DND-41 (cell line): Measurements from ENCODE around the gene PODXL.

Experiments used
- ATAC-seq: fragments of 200-7000 bp; cut with Tn5 transposase; 3 replicates; pipeline ENCODE4 v1.9.1; 2021; ENCODE audit warnings: low read depth; ENCODE audit not compliant: insufficient read depth
- DNase-seq: peaks from one replicate; pipeline ENCODE4 v3.0.0-alpha.2; 2020
- H2AFZ ChIP-seq: 2 replicates; pipeline ENCODE4 v1.6.0; 2012; ENCODE audit warnings: low read depth, low read length
- H3K27ac ChIP-seq: 2 replicates; pipeline ENCODE4 v1.5.1; 2012; ENCODE audit warnings: low read length, inconsistent platforms
- H3K27me3 ChIP-seq: fragments of 200-600 bp; sonication (generic); 2 replicates; pipeline ENCODE4 v1.6.0; 2012; ENCODE audit warnings: low read length, mild to moderate bottlenecking, inconsistent platforms; ENCODE audit not compliant: insufficient read depth, poor library complexity
- H3K36me3 ChIP-seq: 2 replicates; pipeline ENCODE4 v1.5.1; 2012; ENCODE audit warnings: low read length, inconsistent platforms; ENCODE audit not compliant: insufficient read depth
- H3K4me1 ChIP-seq: 2 replicates; pipeline ENCODE4 v1.5.1; 2012; ENCODE audit warnings: mild to moderate bottlenecking, low read length; ENCODE audit not compliant: insufficient read depth
- H3K4me2 ChIP-seq: 2 replicates; pipeline ENCODE4 v1.6.0; 2012; ENCODE audit warnings: mild to moderate bottlenecking, moderate library complexity, low read length, inconsistent platforms; ENCODE audit not compliant: insufficient read depth
- H3K4me3 ChIP-seq, 2 experiments: fragments of 200-600 bp in 1 of 2; shearing (Covaris generic) in 1 of 2; 2 replicates each; pipeline ENCODE4 v1.5.1; 2012 to 2016; ENCODE audit warnings: inconsistent platforms in 2 of 2, low read length in 2 of 2, mild to moderate bottlenecking in 2 of 2, low read depth in 1 of 2, moderate library complexity in 1 of 2
- H3K79me2 ChIP-seq: 2 replicates; pipeline ENCODE4 v1.6.0; 2012; ENCODE audit warnings: low read length, inconsistent platforms; ENCODE audit not compliant: insufficient read depth
- H3K9ac ChIP-seq: 2 replicates; pipeline ENCODE4 v1.6.0; 2012; ENCODE audit warnings: low read depth, mild to moderate bottlenecking, inconsistent platforms, low read length, moderate library complexity
- H3K9me3 ChIP-seq: 2 replicates; pipeline ENCODE4 v1.5.1; 2012; ENCODE audit warnings: low read length, moderate library complexity, mild to moderate bottlenecking, inconsistent platforms; ENCODE audit not compliant: insufficient read depth, severe bottlenecking
- H4K20me1 ChIP-seq: 2 replicates; pipeline ENCODE4 v1.6.0; 2012; ENCODE audit warnings: low read length; ENCODE audit not compliant: insufficient read depth
- EZH2 ChIP-seq: IDR thresholded peaks from 3 replicates; pipeline ENCODE4 v1.6.1; 2012; ENCODE audit warnings: borderline replicate concordance, low read depth, mild to moderate bottlenecking, moderate library complexity, low read length, inconsistent platforms; ENCODE audit not compliant: severe bottlenecking
- TF ChIP-seq, protein P1 (sequence below): IDR thresholded peaks from 2 replicates; pipeline ENCODE4 v1.5.1; 2012; ENCODE audit warnings: borderline replicate concordance, low read length, moderate library complexity, mild to moderate bottlenecking; ENCODE audit not compliant: poor library complexity, severe bottlenecking; ENCODE audit errors: extremely low read depth

The PODXL gene

DNA sequence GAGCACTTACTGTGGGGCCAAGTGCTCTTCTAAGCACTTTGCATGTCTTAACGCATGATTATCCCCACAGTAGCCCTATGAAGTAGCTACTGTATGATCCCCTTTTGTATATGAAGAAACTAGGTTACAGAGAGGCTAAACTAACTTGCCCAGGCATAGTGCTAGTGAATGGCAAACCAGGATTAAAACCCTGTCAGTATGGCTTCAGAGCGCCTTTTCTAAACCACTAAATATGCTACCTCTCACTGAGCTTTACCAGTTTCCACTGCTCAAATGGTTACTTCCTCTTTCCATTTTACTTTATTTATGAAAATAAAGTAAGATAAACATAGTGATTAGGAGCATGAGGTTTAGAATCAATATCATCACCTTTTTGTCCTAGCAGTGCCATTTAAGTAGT, 73.6 kb downstream of the PODXL start:
- H3K27me3 ChIP-seq: no peaks in the 10 kb centered on the region
- DNase-seq (no peak), ATAC-seq (no peak)
- no peaks in the 10 kb centered on the region for H4K20me1 ChIP-seq
- no peak overlapping the region for H3K4me3 ChIP-seq
- no peak overlapping the region for H3K27ac ChIP-seq
- H3K79me2 ChIP-seq: no peaks in the 10 kb centered on the region
- no peak overlapping the region for H3K9ac ChIP-seq
- H2AFZ ChIP-seq: no peak overlapping the region
- H3K4me1 ChIP-seq: no peaks in the 10 kb centered on the region
- no peak overlapping the region for H3K4me2 ChIP-seq
- peaks cover 26% of the 10 kb centered on the region; the same call in 1 of the 2 replicates for H3K36me3 ChIP-seq
- TF ChIP-seq, protein P1, sequence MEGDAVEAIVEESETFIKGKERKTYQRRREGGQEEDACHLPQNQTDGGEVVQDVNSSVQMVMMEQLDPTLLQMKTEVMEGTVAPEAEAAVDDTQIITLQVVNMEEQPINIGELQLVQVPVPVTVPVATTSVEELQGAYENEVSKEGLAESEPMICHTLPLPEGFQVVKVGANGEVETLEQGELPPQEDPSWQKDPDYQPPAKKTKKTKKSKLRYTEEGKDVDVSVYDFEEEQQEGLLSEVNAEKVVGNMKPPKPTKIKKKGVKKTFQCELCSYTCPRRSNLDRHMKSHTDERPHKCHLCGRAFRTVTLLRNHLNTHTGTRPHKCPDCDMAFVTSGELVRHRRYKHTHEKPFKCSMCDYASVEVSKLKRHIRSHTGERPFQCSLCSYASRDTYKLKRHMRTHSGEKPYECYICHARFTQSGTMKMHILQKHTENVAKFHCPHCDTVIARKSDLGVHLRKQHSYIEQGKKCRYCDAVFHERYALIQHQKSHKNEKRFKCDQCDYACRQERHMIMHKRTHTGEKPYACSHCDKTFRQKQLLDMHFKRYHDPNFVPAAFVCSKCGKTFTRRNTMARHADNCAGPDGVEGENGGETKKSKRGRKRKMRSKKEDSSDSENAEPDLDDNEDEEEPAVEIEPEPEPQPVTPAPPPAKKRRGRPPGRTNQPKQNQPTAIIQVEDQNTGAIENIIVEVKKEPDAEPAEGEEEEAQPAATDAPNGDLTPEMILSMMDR: no peak
- TF ChIP-seq EZH2: no peak
- H3K9me3 ChIP-seq: no peaks in the 10 kb centered on the region

DNA sequence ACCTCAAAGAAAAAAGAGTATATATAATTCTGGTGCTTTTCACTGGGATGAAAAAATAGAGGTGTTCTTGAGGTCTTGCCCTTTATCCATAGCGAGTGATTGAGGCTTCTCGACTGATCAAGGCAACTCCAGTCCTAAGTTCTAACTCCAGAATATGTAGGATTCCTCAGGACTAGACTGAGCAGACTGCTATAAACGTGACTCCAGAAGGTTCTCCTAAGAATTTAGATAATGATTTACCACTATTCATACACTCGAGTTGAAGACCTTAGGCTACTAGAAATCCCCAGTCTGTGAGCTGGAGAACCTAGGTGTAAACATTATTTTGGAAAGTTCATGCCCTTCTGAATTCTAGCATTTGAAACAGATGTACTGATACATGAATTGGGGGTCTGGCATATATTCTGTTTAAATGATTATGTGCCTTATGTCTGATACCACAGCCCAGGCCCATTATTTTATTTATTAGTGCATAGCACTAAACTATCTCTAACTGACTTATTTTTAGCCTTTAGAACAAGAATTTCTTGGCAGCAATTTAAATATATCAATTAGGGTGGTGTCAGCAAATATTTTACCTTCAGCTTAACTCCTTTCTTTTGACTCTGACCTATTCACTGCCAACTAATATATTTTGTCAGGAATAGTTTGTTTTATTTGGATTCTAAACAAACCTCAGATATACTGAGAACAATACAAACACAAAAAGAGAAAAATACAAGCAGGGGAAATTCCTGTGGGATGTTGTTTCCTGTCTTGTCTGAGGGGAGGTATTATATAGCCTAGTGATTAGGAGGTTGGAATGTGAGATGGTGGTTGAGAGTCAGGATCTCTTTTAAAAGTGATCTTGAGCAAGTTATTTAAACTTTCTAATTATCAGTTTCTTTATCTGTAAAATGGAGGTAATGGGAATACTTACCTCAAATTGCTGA, 75.8 kb downstream of the PODXL start:
- Histone ChIP-seq H3K27ac (no peak overlapping the region), H3K36me3 (peaks cover 20% of the 10 kb centered on the region; the same call in 1 of the 2 replicates), H3K27me3 (no peaks in the 10 kb centered on the region), H3K9me3 (no peaks in the 10 kb centered on the region), H4K20me1 (no peaks in the 10 kb centered on the region), H3K9ac (no peak overlapping the region), H3K4me1 (no peaks in the 10 kb centered on the region), H3K4me2 (no peak overlapping the region), H3K4me3 (no peak overlapping the region), H3K79me2 (no peaks in the 10 kb centered on the region), H2AFZ (no peak overlapping the region)
- TF ChIP-seq, protein P1: no peak
- TF ChIP-seq EZH2: no peak
- DNase-seq: no peak
- ATAC-seq: no peak

DNA sequence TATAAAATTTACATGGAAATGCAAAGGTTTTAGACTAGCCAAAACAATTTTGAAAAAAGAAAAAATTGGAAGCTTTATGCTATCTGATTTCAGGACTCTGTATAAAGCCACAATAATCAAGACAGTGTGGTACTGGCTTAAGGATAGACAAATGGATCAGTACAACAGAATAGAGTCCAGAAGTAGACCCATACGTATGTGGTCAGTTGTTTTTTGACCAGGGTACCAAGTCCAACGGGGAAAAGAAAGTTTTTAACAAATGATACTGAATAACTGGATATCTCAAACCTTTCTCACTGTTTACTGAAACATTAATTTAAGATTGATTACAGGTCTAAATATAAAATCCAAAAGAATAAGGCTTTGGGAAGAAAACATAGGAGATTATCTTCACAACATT, 79.7 kb downstream of the PODXL start:
- Histone ChIP-seq H3K4me3 (no peak overlapping the region), H3K36me3 (peaks cover 16% of the 10 kb centered on the region), H2AFZ (no peak overlapping the region), H3K27ac (no peak overlapping the region), H3K27me3 (no peaks in the 10 kb centered on the region), H3K4me1 (no peaks in the 10 kb centered on the region), H3K9me3 (no peaks in the 10 kb centered on the region), H3K79me2 (no peaks in the 10 kb centered on the region), H3K4me2 (no peak overlapping the region), H3K9ac (no peak overlapping the region), H4K20me1 (no peaks in the 10 kb centered on the region)
- no peak for ATAC-seq
- no peak for TF ChIP-seq EZH2
- TF ChIP-seq, protein P1: no peak
- DNase-seq: no peak
